PFSK-1 (cell line): ENCODE data around the gene PON3.

Experiments
- FOXP2 ChIP-seq: optimal IDR thresholded peaks from 2 replicates; pipeline ENCODE3; 2011; ENCODE audit warnings: borderline replicate concordance, control low read depth, inconsistent platforms; ENCODE audit not compliant: insufficient read depth; ENCODE audit errors: extremely low read length, extremely low read depth
- POLR2AphosphoS5 ChIP-seq: IDR thresholded peaks from 2 replicates; pipeline ENCODE4 v1.6.1; 2012; ENCODE audit warnings: low read depth, mild to moderate bottlenecking, control low read depth, low read length, moderate library complexity
- REST ChIP-seq, 2 experiments: IDR thresholded peaks; 2 replicates each; pipeline versions ENCODE4 v1.6.1 to v1.8.0; 2011 to 2012; ENCODE audit warnings: low read depth in 2 of 2, low read length in 2 of 2, control low read depth in 1 of 2, inconsistent platforms in 1 of 2, mild to moderate bottlenecking in 1 of 2, moderate library complexity in 1 of 2; ENCODE audit not compliant: insufficient read depth in 1 of 2
- SIN3A ChIP-seq: IDR thresholded peaks from 2 replicates; pipeline ENCODE4 v1.6.1; 2012; ENCODE audit warnings: mild to moderate bottlenecking, low read length, moderate library complexity, borderline replicate concordance; ENCODE audit not compliant: insufficient read depth
- TAF1 ChIP-seq: IDR thresholded peaks from 2 replicates; pipeline ENCODE4 v1.6.1; 2012; ENCODE audit warnings: low read length, control low read depth, borderline replicate concordance; ENCODE audit not compliant: insufficient read depth

Gene PON3

GRCh38 chr7:95425694-95426093, 29.5 kb upstream of the PON3 start:
- TF ChIP-seq SIN3A (no peak), TAF1 (no peak), REST (IDR thresholded peaks at IDR 0.05; ENCODE audit: insufficient read depth in 1 of 2, low read depth in 2 of 2, low read length in 2 of 2) (no peak), FOXP2 (no peak), POLR2AphosphoS5 (no peak)

- TF ChIP-seq POLR2AphosphoS5 (no peak), TAF1 (no peak), FOXP2 (no peak), REST (IDR thresholded peaks at IDR 0.05; ENCODE audit: insufficient read depth in 1 of 2, low read depth in 2 of 2, low read length in 2 of 2) (no peak), SIN3A (no peak)
Measured at GRCh38 chr7:95424716-95425115, 28.5 kb upstream of the PON3 start.

- TF ChIP-seq FOXP2 (no peak), SIN3A (no peak), REST (IDR thresholded peaks at IDR 0.05; ENCODE audit: insufficient read depth in 1 of 2, low read depth in 2 of 2, low read length in 2 of 2) (no peak), POLR2AphosphoS5 (no peak), TAF1 (no peak)
Measured at GRCh38 chr7:95421847-95422444, 25.8 kb upstream of the PON3 start.

GRCh38 chr7:95421000-95421846, 25.0 kb upstream of the PON3 start:
- TF ChIP-seq SIN3A (no peak), POLR2AphosphoS5 (no peak), REST (IDR thresholded peaks at IDR 0.05; ENCODE audit: insufficient read depth in 1 of 2, low read depth in 2 of 2, low read length in 2 of 2) (no peak), FOXP2 (no peak), TAF1 (no peak)
